Esophagus squamous epithelium (tissue), 5 donors: ENCODE measurements around the gene SELENOV. TPM values are rescaled to one million over a fixed set of nuclear protein-coding genes. Genes with fewer than 3 reads are reported as not detected.
A peak's percentile ranks its signal among the peaks of the same experiment; 100 is the strongest.

ENCODE experiments used
- DNase-seq: peaks from one replicate; lab custom pipeline; 2025; lab: John Stamatoyannopoulos, UW
- H3K27ac ChIP-seq, 4 donors: fragments of 200-600 bp; sonication (generic); one replicate each; pipeline ENCODE4 v1.5.1; 2016 to 2019; ENCODE audit warnings: mild to moderate bottlenecking in 1 of 4
- H3K27me3 ChIP-seq, 4 donors: fragments of 200-600 bp; sonication (generic); 1 replicate in 3 of 4; 2 replicates in 1 of 4; pipeline versions ENCODE4 v1.5.1 to v1.6.0; 2017 to 2021; ENCODE audit warnings: antibody characterized with exemption in 1 of 4
- H3K36me3 ChIP-seq, 3 donors: fragments of 200-600 bp; sonication (generic); one replicate each; pipeline ENCODE4 v1.5.1; 2016 to 2019
- H3K4me1 ChIP-seq, 3 donors: fragments of 200-600 bp; sonication (generic); one replicate each; pipeline ENCODE4 v1.5.1; 2017 to 2019
- H3K4me3 ChIP-seq, 4 donors: fragments of 200-600 bp; sonication (generic); 1 replicate in 3 of 4; 2 replicates in 1 of 4; pipeline ENCODE4 v1.5.1; 2016 to 2019; ENCODE audit warnings: mild to moderate bottlenecking in 2 of 4, moderate library complexity in 1 of 4
- H3K9me3 ChIP-seq, 3 donors: fragments of 200-600 bp; sonication (generic); one replicate each; pipeline ENCODE4 v1.5.1; 2016 to 2019
- POLR2A ChIP-seq, 4 donors: fragments of 450-650 bp; IDR thresholded peaks; one replicate each; pipeline ENCODE4 v1.6.1; 2017; ENCODE audit warnings: antibody characterized with exemption in 4 of 4, mild to moderate bottlenecking in 4 of 4, moderate library complexity in 3 of 4
- WGBS, 2 donors: methylation state at CpG; one replicate each; pipeline ENCODE4 v1.1.5; 2018; 5-methylcytosine and 5-hydroxymethylcytosine counted together
- intact Hi-C: fragments of 100-400 bp; cut with DNase I; formaldehyde crosslinking; loops from one replicate; pipeline ENCODE4 v1.15.0; 2022
- total RNA-seq, 4 donors: library from RNA; depleted of rRNA; stranded (reverse); fragments of >200 nt; gene quantifications; one replicate each; pipeline ENCODE4 v1.1.0, GENCODE V29; 2016
- TF ChIP-seq, protein P1 (sequence below), 6 experiments: fragments of 450-650 bp in 4 of 6; fragments of 200-600 bp in 2 of 6; sonication (generic) in 2 of 6; IDR thresholded peaks; one replicate each; pipeline ENCODE4 v1.5.1; 2016 to 2019; ENCODE audit warnings: antibody characterized with exemption in 6 of 6, mild to moderate bottlenecking in 4 of 6, moderate library complexity in 4 of 6
- donor health status: DM: yes; HTN: yes; CAD: no.

The SELENOV gene
- total RNA-seq, 4 donors from 2014 or later = not detected

DNA sequence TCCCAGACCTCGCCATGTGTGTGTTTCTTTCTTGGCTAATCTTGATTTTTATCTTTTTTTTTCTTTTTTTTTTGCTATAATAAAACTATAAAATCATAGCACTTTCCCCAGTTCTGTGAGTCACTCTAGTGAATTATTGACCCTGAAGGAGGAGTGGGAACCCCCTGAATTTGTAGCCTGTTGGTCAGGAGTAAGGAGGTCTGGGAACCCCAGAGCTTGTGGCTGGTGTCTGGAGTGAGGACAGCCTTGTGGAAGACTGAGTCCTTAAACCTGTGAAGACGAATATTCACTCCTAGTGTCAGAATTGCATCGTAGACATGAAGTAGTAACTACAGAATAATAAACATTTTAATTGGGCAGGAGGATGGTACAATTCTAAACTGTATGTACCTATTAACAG, 10.3 kb downstream of the SELENOV start:
- Histone ChIP-seq H3K4me3 (no peak overlapping the region), H3K27ac (no peak overlapping the region), H3K4me1 (peaks cover 0 to under 1% (median 0%) of the 10 kb centered on the region in 3 donors), H3K27me3 (no peaks in the 10 kb centered on the region), H3K36me3 (no peaks in the 10 kb centered on the region), H3K9me3 (no peaks in the 10 kb centered on the region)
- intact Hi-C loops = no loop called here
- no peak for DNase-seq
- no peak for TF ChIP-seq POLR2A (IDR thresholded peaks at IDR 0.05)
- TF ChIP-seq, protein P1, sequence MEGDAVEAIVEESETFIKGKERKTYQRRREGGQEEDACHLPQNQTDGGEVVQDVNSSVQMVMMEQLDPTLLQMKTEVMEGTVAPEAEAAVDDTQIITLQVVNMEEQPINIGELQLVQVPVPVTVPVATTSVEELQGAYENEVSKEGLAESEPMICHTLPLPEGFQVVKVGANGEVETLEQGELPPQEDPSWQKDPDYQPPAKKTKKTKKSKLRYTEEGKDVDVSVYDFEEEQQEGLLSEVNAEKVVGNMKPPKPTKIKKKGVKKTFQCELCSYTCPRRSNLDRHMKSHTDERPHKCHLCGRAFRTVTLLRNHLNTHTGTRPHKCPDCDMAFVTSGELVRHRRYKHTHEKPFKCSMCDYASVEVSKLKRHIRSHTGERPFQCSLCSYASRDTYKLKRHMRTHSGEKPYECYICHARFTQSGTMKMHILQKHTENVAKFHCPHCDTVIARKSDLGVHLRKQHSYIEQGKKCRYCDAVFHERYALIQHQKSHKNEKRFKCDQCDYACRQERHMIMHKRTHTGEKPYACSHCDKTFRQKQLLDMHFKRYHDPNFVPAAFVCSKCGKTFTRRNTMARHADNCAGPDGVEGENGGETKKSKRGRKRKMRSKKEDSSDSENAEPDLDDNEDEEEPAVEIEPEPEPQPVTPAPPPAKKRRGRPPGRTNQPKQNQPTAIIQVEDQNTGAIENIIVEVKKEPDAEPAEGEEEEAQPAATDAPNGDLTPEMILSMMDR (IDR thresholded peaks at IDR 0.05) = no peak
- WGBS, 2 donors = 90 to 98% methylated on average over 3 of the region's 3 CpGs

DNA sequence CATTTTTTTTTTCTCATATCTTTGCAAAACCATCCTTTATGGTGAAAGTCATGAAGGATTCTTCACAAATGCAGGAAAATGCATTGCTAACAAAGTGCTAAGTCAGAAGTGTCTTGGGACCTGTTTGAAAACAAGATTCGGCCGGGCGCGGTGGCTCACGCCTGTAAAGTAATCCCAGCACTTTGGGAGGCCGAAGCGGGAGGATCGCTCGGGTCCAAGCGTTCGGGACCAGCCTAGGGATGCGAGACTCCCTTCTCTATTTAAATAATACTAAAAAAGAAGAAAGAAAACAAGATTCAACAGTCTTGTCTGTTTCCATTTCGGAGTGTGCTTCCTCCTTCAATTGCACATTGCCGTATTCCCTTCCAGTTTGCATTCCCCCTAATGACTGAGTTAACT, 16.9 kb downstream of the SELENOV start:
- Histone ChIP-seq H3K27me3 (no peaks in the 10 kb centered on the region), H3K36me3 (no peaks in the 10 kb centered on the region), H3K4me3 (peak overlapping the region; percentile 42 to 86 (median 60)), H3K9me3 (no peaks in the 10 kb centered on the region), H3K27ac (peak overlapping the region; percentile 50 to 90 (median 76)), H3K4me1 (peaks cover 5 to 28% (median 12%) of the 10 kb centered on the region in 3 donors)
- no peak for TF ChIP-seq POLR2A (IDR thresholded peaks at IDR 0.05)
- TF ChIP-seq, protein P1 (IDR thresholded peaks at IDR 0.05) = no peak
- no peak for DNase-seq
- WGBS, 2 donors = 26 to 47% methylated on average over 14 of the region's 14 CpGs
- intact Hi-C loops = loop anchor here (10.0 kb wide), 2 partner anchors 57 to 97 kb away; partner anchors contain the start of gene RPS16

DNA sequence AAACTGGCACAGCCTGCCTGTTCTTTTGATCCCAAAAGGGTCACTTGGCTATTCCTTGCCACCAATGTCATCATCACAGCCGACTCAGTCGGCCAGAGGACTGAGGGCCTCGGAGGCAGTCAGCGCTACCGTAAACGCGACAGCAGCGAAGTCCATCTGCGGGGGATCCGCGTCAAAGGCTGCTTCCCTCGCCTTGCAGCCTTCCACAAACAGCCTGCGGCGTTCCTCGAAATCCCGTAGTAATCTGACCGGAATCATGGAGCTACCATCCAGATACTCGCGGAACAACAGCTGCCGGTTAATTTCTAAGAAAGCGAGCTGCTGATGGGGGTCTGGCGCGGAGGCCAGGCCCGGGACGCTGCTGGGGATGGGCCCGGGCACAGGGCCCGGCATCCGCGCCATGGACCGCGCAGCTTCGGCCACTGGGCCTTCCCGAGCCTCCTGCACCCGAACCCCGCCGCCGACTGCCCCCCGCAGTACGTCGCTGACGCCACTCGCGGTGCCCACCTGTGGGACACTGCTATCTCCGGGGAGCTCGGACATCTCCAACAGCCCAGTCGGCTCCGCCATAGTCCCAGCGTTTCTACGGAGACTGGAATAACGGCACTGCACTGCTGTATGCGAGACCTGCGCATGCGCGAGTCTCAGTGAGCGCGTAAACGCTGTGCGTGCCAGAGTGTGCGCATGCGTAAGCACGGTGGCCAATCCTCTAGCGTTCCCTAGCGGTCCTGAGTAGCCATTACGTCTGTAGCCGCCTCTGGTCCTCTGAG, 17.5 kb downstream of the SELENOV start, which contains the start of gene EID2B:
EID2B (minus strand) TSS at position 620 of the 770 bp plus-strand sequence; CDS start at position 570, 50 bp downstream.
- WGBS, 2 donors = 0 to 1% methylated on average over 25 to 27 of the region's 65 CpGs
- Histone ChIP-seq H3K4me1 (peaks cover 5 to 28% (median 12%) of the 10 kb centered on the region in 3 donors), H3K36me3 (no peaks in the 10 kb centered on the region), H3K27me3 (no peaks in the 10 kb centered on the region), H3K4me3 (peak within 1 kb of the TSS; percentile 42 to 86 (median 60)), H3K9me3 (no peaks in the 10 kb centered on the region), H3K27ac (peak within 1 kb of the TSS; percentile 50 to 90 (median 76))
- peak; percentile 61 for DNase-seq
- intact Hi-C loops = loop anchor here (10.0 kb wide), 2 partner anchors 58 to 98 kb away; partner anchors contain the start of gene RPS16
- TF ChIP-seq, protein P1 (IDR thresholded peaks at IDR 0.05) = peak; percentile 94 to 100 (median 98)
- peak in 2 of 4 donors; percentile 52 to 64 for TF ChIP-seq POLR2A (IDR thresholded peaks at IDR 0.05)

DNA sequence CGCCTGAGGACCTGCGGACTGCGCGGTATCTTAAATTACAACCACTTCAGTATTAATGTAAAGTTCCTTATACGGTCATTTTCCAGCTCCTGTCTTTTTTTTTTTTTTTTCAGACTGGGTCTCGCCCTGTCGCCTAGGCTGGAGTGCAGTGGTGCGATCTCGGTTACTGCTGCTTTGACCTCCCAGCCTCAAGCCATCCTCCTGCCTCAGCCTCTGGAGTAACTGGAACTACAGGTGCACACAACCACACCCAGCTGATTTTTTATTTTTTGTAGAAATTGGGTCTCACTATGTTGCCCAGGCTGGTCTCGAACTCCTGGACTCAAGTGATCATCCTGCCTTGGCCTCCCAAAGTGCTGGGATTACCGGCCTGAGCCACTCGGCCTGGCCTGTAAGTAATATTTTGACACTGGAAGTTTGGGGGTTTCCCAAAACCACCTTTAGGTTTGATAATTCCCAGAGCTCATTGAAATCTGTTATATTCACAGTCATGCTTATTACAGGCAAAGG, 18.1 kb downstream of the SELENOV start:
- peak overlapping the region in 3 of 4 donors; percentile 59 to 86 (median 62) for H3K4me3 ChIP-seq
- H3K27me3 ChIP-seq = no peaks in the 10 kb centered on the region
- DNase-seq = no peak
- TF ChIP-seq, protein P1 (IDR thresholded peaks at IDR 0.05) = no peak
- no peak for TF ChIP-seq POLR2A (IDR thresholded peaks at IDR 0.05)
- no peaks in the 10 kb centered on the region for H3K36me3 ChIP-seq
- WGBS, 2 donors = 10 to 22% methylated on average over 11 to 12 of the region's 12 CpGs
- H3K4me1 ChIP-seq = peaks cover 5 to 33% (median 12%) of the 10 kb centered on the region in 3 donors
- no peaks in the 10 kb centered on the region for H3K9me3 ChIP-seq
- intact Hi-C loops = loop anchor here (10.0 kb wide), 2 partner anchors 58 to 98 kb away; partner anchors contain the start of gene RPS16
- H3K27ac ChIP-seq = no peak overlapping the region

DNA sequence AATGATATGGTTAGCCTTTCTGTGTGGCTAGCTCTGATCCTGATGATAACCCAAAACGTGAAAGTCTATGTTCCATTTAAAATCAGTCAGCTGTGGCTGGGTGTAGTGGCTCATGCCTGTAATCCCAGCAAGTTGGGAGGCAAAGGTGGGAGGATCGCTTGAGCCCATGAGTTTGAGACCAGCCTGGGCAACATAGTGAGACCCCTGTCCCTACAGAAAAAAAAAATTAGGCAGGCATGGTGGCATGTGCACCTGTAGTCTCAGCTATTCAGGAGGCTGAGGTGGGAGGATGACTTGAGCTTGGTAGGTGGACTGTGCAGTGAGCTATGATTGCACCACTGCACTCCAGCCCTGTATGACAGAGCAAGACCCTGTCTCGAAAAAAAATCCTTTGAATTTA, 18.9 kb downstream of the SELENOV start:
- intact Hi-C loops = loop anchor here (10.0 kb wide), 2 partner anchors 59 to 99 kb away; partner anchors contain the start of gene RPS16
- H3K27ac ChIP-seq = no peak overlapping the region
- TF ChIP-seq POLR2A (IDR thresholded peaks at IDR 0.05) = no peak
- TF ChIP-seq, protein P1 (IDR thresholded peaks at IDR 0.05) = no peak
- 67 to 76% methylated on average over 3 of the region's 3 CpGs for WGBS, 2 donors
- DNase-seq = no peak
- H3K4me1 ChIP-seq = peaks cover 5 to 41% (median 15%) of the 10 kb centered on the region in 3 donors
- H3K9me3 ChIP-seq = no peaks in the 10 kb centered on the region
- no peaks in the 10 kb centered on the region for H3K36me3 ChIP-seq
- no peak overlapping the region for H3K4me3 ChIP-seq
- H3K27me3 ChIP-seq = no peaks in the 10 kb centered on the region
